Gastroesophageal sphincter (tissue), 4 donors: ENCODE results near the gene MAPT. TPM values are rescaled to one million over a fixed set of nuclear protein-coding genes. Genes with fewer than 3 reads are reported as not detected.

ENCODE experiments used
- ATAC-seq: fragments of 150-250 bp; one replicate; pipeline ENCODE4 v1.9.1; 2016; ENCODE audit warnings: mild to moderate bottlenecking, moderate library complexity
- H3K27ac ChIP-seq, 4 donors: fragments of 200-600 bp; sonication (generic) in 3 of 4; 1 replicate in 3 of 4; 2 replicates in 1 of 4; pipeline ENCODE4 v1.5.1; 2016 to 2019
- H3K27me3 ChIP-seq: fragments of 200-600 bp; sonication (generic); one replicate; pipeline ENCODE4 v1.5.1; 2019
- H3K36me3 ChIP-seq, 2 donors: fragments of 200-600 bp; sonication (generic); one replicate each; pipeline ENCODE4 v1.5.1; 2019; ENCODE audit warnings: control low read depth in 1 of 2
- H3K4me1 ChIP-seq, 3 donors: fragments of 200-600 bp; sonication (generic); 1 replicate in 2 of 3; 2 replicates in 1 of 3; pipeline ENCODE4 v1.5.1; 2016 to 2019; ENCODE audit warnings: control low read depth in 2 of 3
- H3K4me3 ChIP-seq, 2 donors: fragments of 200-600 bp; sonication (generic); one replicate each; pipeline ENCODE4 v1.5.1; 2019; ENCODE audit warnings: mild to moderate bottlenecking in 1 of 2, moderate library complexity in 1 of 2
- H3K9me3 ChIP-seq, 3 donors: fragments of 200-600 bp; sonication (generic); one replicate each; pipeline ENCODE4 v1.5.1; 2017 to 2019; ENCODE audit warnings: control low read depth in 2 of 3
- EP300 ChIP-seq: sonication (generic); formaldehyde crosslinking; IDR thresholded peaks from one replicate; pipeline ENCODE4 v1.6.1; 2017; ENCODE audit warnings: antibody characterized with exemption, mild to moderate bottlenecking
- POLR2A ChIP-seq, 2 donors: fragments of 450-650 bp; IDR thresholded peaks; one replicate each; pipeline ENCODE4 v1.6.1; 2017; ENCODE audit warnings: antibody characterized with exemption in 2 of 2, mild to moderate bottlenecking in 2 of 2, moderate library complexity in 1 of 2
- POLR2AphosphoS5 ChIP-seq: sonication (generic); formaldehyde crosslinking; IDR thresholded peaks from one replicate; pipeline ENCODE4 v1.6.1; 2017; ENCODE audit warnings: antibody characterized with exemption
- WGBS, 2 donors: methylation state at CpG; one replicate each; pipeline ENCODE4 v1.1.5; 2018; ENCODE audit warnings: low coverage in 1 of 2; 5-methylcytosine and 5-hydroxymethylcytosine counted together
- total RNA-seq, 4 donors: library from RNA; depleted of rRNA; stranded (reverse); fragments of >200 nt; gene quantifications; one replicate each; pipeline ENCODE4 v1.1.0, GENCODE V29; 2016
- TF ChIP-seq, protein P1 (sequence below), 4 experiments: fragments of 200-600 bp in 2 of 4; fragments of 450-650 bp in 2 of 4; sonication (generic) in 1 of 4; IDR thresholded peaks; one replicate each; pipeline ENCODE4 v1.5.1; 2017 to 2019; ENCODE audit warnings: antibody characterized with exemption in 4 of 4, mild to moderate bottlenecking in 2 of 4, moderate library complexity in 2 of 4

MAPT gene
- total RNA-seq, 4 donors from 2014 or later = 3.4 to 12.2 (median 8.5) TPM

DNA sequence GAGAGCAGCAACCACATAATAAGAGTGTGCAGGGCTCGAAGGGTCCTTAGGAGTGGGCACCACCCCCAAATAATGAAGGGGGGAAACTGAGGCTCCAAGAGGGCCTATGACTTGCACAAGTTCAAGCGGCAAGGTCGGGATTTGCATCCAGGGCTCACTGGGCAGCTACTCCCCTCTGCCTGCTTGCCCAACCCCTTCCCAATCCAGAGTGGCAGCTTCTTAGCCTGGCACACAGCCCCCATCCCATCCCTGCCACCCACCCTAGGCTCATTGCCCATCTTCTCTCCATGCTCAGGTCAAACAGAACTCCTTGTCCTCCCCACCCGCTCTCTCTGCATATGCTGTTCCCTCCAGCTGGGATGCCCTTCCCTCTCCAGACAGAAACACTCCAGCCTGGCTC, 47.3 kb upstream of the MAPT start:
- no peak overlapping the region for H3K27ac ChIP-seq
- peaks cover 43% of the 10 kb centered on the region for H3K27me3 ChIP-seq
- no peaks in the 10 kb centered on the region for H3K4me1 ChIP-seq
- WGBS, 2 donors = 89 to 100% methylated on average over 2 of the region's 4 CpGs
- TF ChIP-seq EP300 (no peak), POLR2AphosphoS5 (no peak), POLR2A (IDR thresholded peaks at IDR 0.05) (no peak)
- TF ChIP-seq, protein P1, sequence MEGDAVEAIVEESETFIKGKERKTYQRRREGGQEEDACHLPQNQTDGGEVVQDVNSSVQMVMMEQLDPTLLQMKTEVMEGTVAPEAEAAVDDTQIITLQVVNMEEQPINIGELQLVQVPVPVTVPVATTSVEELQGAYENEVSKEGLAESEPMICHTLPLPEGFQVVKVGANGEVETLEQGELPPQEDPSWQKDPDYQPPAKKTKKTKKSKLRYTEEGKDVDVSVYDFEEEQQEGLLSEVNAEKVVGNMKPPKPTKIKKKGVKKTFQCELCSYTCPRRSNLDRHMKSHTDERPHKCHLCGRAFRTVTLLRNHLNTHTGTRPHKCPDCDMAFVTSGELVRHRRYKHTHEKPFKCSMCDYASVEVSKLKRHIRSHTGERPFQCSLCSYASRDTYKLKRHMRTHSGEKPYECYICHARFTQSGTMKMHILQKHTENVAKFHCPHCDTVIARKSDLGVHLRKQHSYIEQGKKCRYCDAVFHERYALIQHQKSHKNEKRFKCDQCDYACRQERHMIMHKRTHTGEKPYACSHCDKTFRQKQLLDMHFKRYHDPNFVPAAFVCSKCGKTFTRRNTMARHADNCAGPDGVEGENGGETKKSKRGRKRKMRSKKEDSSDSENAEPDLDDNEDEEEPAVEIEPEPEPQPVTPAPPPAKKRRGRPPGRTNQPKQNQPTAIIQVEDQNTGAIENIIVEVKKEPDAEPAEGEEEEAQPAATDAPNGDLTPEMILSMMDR (IDR thresholded peaks at IDR 0.05) = no peak
- ATAC-seq = no peak
- no peaks in the 10 kb centered on the region for H3K36me3 ChIP-seq
- H3K9me3 ChIP-seq = no peaks in the 10 kb centered on the region
- no peak overlapping the region for H3K4me3 ChIP-seq

DNA sequence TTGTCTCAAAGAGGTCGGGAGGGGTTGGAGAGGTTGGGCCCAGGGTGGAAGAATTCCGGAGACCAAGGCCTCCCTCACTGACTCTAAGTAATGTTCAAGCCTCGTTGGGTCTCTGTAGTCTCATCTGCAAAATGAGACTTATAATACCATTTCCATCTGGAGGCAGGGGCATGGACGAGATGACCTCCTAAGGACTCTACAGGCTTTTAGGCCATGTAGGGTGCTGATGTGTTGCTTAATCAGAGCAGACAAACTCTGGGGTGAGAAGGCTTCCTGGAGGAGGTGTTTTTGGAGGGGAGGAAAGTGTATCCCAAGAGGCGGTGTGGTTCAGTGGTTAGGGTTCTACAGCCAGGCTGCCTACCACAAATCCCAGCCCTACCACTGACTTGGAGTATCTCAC, 46.6 kb upstream of the MAPT start:
- peaks cover 0 to 4% (median 0%) of the 10 kb centered on the region in 3 donors for H3K4me1 ChIP-seq
- no peaks in the 10 kb centered on the region for H3K9me3 ChIP-seq
- H3K4me3 ChIP-seq = no peak overlapping the region
- WGBS, 2 donors = 76 to 81% methylated on average over 2 to 3 of the region's 5 CpGs
- no peak for ATAC-seq
- H3K36me3 ChIP-seq = no peaks in the 10 kb centered on the region
- no peak for TF ChIP-seq POLR2AphosphoS5
- TF ChIP-seq EP300 = no peak
- no peak for TF ChIP-seq POLR2A (IDR thresholded peaks at IDR 0.05)
- TF ChIP-seq, protein P1 (IDR thresholded peaks at IDR 0.05) = no peak
- H3K27ac ChIP-seq = no peak overlapping the region
- peaks cover 49% of the 10 kb centered on the region for H3K27me3 ChIP-seq

DNA sequence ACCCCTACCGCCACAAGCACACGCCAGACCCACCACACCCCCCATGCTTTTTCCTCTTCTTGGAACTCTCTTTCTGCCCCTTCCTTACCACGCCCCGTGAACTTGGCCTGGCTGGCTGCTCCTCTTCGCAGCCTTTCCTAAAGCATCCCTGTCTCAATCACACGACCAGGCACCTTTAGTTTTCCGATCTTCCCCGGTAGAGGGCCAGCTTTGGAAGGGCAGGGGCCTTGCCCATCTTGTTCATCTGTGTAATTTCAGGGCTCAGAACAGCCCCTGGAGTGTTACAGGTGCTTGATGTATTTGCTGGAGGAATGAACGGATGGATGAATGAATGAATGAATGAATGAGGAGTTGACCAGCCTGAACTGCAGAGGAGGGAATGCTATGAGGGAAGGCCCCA, 45.9 kb upstream of the MAPT start:
- TF ChIP-seq POLR2AphosphoS5 = no peak
- TF ChIP-seq POLR2A (IDR thresholded peaks at IDR 0.05) = no peak
- TF ChIP-seq, protein P1 (IDR thresholded peaks at IDR 0.05) = no peak
- no peak for TF ChIP-seq EP300
- Histone ChIP-seq H3K27ac (no peak overlapping the region), H3K9me3 (no peaks in the 10 kb centered on the region), H3K36me3 (no peaks in the 10 kb centered on the region), H3K4me3 (no peak overlapping the region), H3K4me1 (peaks cover 0 to 4% (median 0%) of the 10 kb centered on the region in 3 donors), H3K27me3 (peaks cover 56% of the 10 kb centered on the region)
- WGBS, 2 donors = 87% methylated on average over 2 to 6 of the region's 9 CpGs
- no peak for ATAC-seq

DNA sequence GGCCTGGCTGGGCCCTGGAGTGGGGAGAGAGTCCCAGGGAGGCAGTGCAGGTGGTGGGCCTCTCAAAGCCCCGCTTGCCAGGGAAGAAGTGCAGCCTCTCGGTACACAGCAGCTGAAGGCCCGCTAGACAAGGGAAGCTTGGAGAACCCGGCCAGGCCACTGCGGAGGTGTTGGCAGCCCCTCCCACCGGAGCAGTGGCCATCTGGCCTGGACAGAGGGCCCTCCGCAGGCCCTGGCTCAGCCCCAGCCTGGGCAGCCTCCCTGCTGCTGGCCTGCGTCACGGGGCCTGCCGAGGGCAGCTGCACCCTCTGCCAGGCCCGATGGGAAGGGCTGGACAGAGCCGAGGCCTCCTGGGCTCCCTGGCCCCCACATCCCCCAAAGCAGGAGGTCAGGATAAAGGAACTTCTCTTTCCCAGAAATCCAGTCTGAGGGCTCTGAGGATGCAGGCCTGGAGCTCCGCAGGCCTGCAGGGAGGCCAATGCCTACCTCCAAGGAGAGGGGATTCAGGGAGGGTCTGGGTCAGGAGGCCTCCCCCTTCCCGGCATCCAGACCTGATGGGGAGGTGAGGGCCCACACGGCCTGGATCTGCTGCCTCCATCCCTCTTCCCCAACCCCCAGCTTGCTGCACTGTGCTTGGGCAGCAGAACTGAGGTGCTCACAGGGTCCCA, 45.4 kb upstream of the MAPT start:
- Histone ChIP-seq H3K27me3 (peaks cover 62% of the 10 kb centered on the region), H3K9me3 (no peaks in the 10 kb centered on the region), H3K27ac (no peak overlapping the region), H3K4me3 (no peak overlapping the region), H3K36me3 (no peaks in the 10 kb centered on the region), H3K4me1 (peaks cover 0 to 4% (median 0%) of the 10 kb centered on the region in 3 donors)
- TF ChIP-seq POLR2AphosphoS5 = no peak
- no peak for TF ChIP-seq POLR2A (IDR thresholded peaks at IDR 0.05)
- TF ChIP-seq EP300 = no peak
- TF ChIP-seq, protein P1 (IDR thresholded peaks at IDR 0.05) = no peak
- no peak for ATAC-seq
- WGBS, 2 donors = 62% methylated on average over 4 of the region's 15 CpGs; no CpG with 5 or more reads in 1 of the 2 donors

DNA sequence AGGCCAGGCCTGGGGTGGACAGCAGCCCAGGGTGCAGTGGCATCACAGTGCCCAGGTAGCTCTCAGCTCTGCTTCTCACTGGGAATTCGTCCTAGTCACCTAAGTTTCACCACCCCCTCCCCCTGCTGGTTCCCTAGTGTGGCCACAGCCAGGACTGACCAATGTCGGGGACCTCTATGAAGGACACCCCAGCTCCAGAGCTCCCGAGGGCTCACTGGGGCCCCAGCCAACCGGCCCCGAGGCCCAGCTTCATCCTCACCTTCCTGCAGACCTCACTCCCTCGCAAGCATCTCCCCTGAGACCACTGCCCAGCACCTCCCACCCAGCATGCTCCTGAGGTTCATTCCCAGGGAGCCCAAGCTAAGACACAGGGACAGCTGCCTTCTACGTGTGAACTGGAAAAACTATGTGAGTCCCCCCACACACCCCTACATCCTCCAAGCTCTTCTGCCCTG, 44.8 kb upstream of the MAPT start:
- TF ChIP-seq, protein P1 (IDR thresholded peaks at IDR 0.05) = no peak
- TF ChIP-seq EP300 (no peak), POLR2AphosphoS5 (no peak), POLR2A (IDR thresholded peaks at IDR 0.05) (no peak)
- Histone ChIP-seq H3K36me3 (no peaks in the 10 kb centered on the region), H3K27me3 (peaks cover 67% of the 10 kb centered on the region), H3K9me3 (no peaks in the 10 kb centered on the region), H3K27ac (no peak overlapping the region), H3K4me1 (peaks cover 0 to 4% (median 0%) of the 10 kb centered on the region in 3 donors), H3K4me3 (no peak overlapping the region)
- ATAC-seq = no peak
- WGBS, 2 donors = 80% methylated on average over 2 of the region's 7 CpGs; no CpG with 5 or more reads in 1 of the 2 donors
